Stimulated activated CD8-positive, alpha-beta memory T cell treated with anti-CD3 and anti-CD28 coated beads, Interleukin-15, amount 100 ng/mL, for 4 hours (primary cell): ENCODE data around the gene SLC38A1.
"Not testable (repeated sequence)": the region's sequence is repeated elsewhere in the genome, so short reads cannot be mapped to it uniquely, and the experiment has no call there.

Experiments
- DNase-seq, 2 donors: peaks; one replicate each; pipeline ENCODE4 v3.0.0-alpha.2; 2020; ENCODE audit warnings: low read depth in 2 of 2

The SLC38A1 gene

GRCh38 chr12:46268583-46269428, at the start of gene SLC38A1:
Gene SLC38A1 (minus strand): TSS chr12:46269043. CDS start chr12:46239800, 29,243 bp downstream.
- peak; percentile 73 to 78 for DNase-seq

- no peak for DNase-seq
Measured at GRCh38 chr12:46318037-46318436, 49.2 kb upstream of the SLC38A1 start.

- DNase-seq: no peak
Measured at GRCh38 chr12:46304070-46304469, 35.2 kb upstream of the SLC38A1 start.

GRCh38 chr12:46303039-46303666, 34.3 kb upstream of the SLC38A1 start:
- peak in 1 of 2 donors; percentile 24 for DNase-seq

- no peak for DNase-seq
Measured at GRCh38 chr12:46300910-46301309, 32.1 kb upstream of the SLC38A1 start.

GRCh38 chr12:46299851-46300250, 31.0 kb upstream of the SLC38A1 start:
- no peak for DNase-seq

GRCh38 chr12:46298261-46298660, 29.4 kb upstream of the SLC38A1 start:
- DNase-seq: no peak

GRCh38 chr12:46296822-46297221, 28.0 kb upstream of the SLC38A1 start:
- no peak for DNase-seq

GRCh38 chr12:46292754-46293402, 24.0 kb upstream of the SLC38A1 start:
- no peak for DNase-seq

- not testable (repeated sequence) for DNase-seq
Measured at GRCh38 chr12:46291953-46292352, 23.1 kb upstream of the SLC38A1 start.

- not testable (repeated sequence) for DNase-seq
Measured at GRCh38 chr12:46285177-46285576, 16.3 kb upstream of the SLC38A1 start.

GRCh38 chr12:46282829-46283228, 14.0 kb upstream of the SLC38A1 start:
- DNase-seq: no peak

- DNase-seq: no peak
Measured at GRCh38 chr12:46276756-46277155, 7.9 kb upstream of the SLC38A1 start.

GRCh38 chr12:46271863-46272262, 3.0 kb upstream of the SLC38A1 start:
- DNase-seq: no peak

- DNase-seq: peak; percentile 54 to 56
Measured at GRCh38 chr12:46269429-46270241, 792 bp upstream of the SLC38A1 start.

GRCh38 chr12:46267825-46268582, 839 bp downstream of the SLC38A1 start:
- DNase-seq: peak in 1 of 2 donors; percentile 16

- no peak for DNase-seq
Measured at GRCh38 chr12:46267575-46267824, 1.3 kb downstream of the SLC38A1 start.

GRCh38 chr12:46266869-46267574, 1.8 kb downstream of the SLC38A1 start:
- DNase-seq: peak; percentile 32 to 59

- DNase-seq: no peak
Measured at GRCh38 chr12:46266382-46266791, 2.5 kb downstream of the SLC38A1 start.

GRCh38 chr12:46265734-46266133, 3.1 kb downstream of the SLC38A1 start:
- DNase-seq: no peak

- no peak for DNase-seq
Measured at GRCh38 chr12:46265102-46265501, 3.7 kb downstream of the SLC38A1 start.
